ENCODE data around the gene KCTD7. TPM values are rescaled to one million over a fixed set of nuclear protein-coding genes. Genes with fewer than 3 reads are reported as not detected.
"Not testable (repeated sequence)": the region's sequence is repeated elsewhere in the genome, so short reads cannot be mapped to it uniquely, and the experiment has no call there.

KCTD7 gene
- total and polyA plus RNA-seq, 9 donors, result 10.1 to 19.1 (median 18.1) TPM

GRCh38 chr7:66635322-66635981 is 6.8 kb downstream of the KCTD7 start:
- WGBS (ENCODE audit: insufficient coverage), result no CpG with 5 or more reads among the region's 4 CpGs
- DNase-seq; H3K4me3 ChIP-seq (ENCODE audit: low read length); H3K9me3 ChIP-seq (replicated peaks; ENCODE audit: control insufficient read depth, low read depth, low read length); H3K27me3 ChIP-seq (ENCODE audit: control insufficient read depth, insufficient read depth, low read length); H3K27ac ChIP-seq (ENCODE audit: low read length); H3K4me1 ChIP-seq (ENCODE audit: control insufficient read depth, insufficient read depth, low read length): not testable (repeated sequence)
- peaks cover 35% of the 10 kb centered on the region for H3K36me3 ChIP-seq (ENCODE audit: control insufficient read depth, insufficient read depth, low read length)

DNA sequence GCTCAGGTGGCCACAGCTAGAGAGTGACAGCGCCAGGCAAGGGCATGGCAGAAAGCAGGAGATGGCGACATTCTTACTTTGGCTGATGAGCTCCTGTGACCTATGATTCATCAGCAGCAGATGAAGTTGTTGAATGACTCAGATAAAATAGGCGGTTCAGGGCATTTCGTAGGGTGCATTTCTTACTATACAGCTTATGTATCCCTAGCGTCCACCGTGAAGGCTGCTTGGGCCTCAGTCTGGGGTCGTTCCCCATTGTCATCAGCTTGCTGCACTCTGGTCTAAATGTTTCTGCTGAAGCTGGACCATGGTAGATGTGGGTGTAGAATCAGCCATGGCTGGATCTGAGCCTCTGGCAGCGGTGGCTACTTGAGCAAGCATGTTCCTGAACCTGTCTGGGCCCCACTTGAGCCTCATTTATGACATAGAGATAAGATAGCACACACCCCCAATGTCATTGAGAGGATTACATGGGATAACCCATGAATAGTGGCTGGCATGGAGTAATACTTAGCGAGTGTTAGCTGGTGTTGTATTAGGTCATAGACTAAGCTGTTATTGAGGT is 7.4 kb downstream of the KCTD7 start:
- H3K9me3 ChIP-seq (replicated peaks; ENCODE audit: control insufficient read depth, low read depth, low read length); H3K27me3 ChIP-seq (ENCODE audit: control insufficient read depth, insufficient read depth, low read length); H3K4me1 ChIP-seq (ENCODE audit: control insufficient read depth, insufficient read depth, low read length); H3K27ac ChIP-seq (ENCODE audit: low read length); DNase-seq; H3K4me3 ChIP-seq (ENCODE audit: low read length): not testable (repeated sequence)
- H3K36me3 ChIP-seq (ENCODE audit: control insufficient read depth, insufficient read depth, low read length), result peaks cover 41% of the 10 kb centered on the region
- no CpG with 5 or more reads among the region's 9 CpGs for WGBS (ENCODE audit: insufficient coverage)

- 93% methylated on average over 16 of the region's 21 CpGs for WGBS (ENCODE audit: insufficient coverage)
- Histone ChIP-seq H3K4me3 (ENCODE audit: low read length) (no peak overlapping the region), H3K9me3 (replicated peaks; ENCODE audit: control insufficient read depth, low read depth, low read length) (no peaks in the 10 kb centered on the region), H3K27me3 (ENCODE audit: control insufficient read depth, insufficient read depth, low read length) (no peaks in the 10 kb centered on the region), H3K36me3 (ENCODE audit: control insufficient read depth, insufficient read depth, low read length) (peaks cover 61% of the 10 kb centered on the region), H3K27ac (ENCODE audit: low read length) (no peak overlapping the region), H3K4me1 (ENCODE audit: control insufficient read depth, insufficient read depth, low read length) (no peaks in the 10 kb centered on the region)
- DNase-seq, result no peak
Observed at GRCh38 chr7:66638309-66639099, 9.8 kb downstream of the KCTD7 start.

- DNase-seq, result no peak
- Histone ChIP-seq H3K4me3 (ENCODE audit: low read length) (no peak overlapping the region), H3K9me3 (replicated peaks; ENCODE audit: control insufficient read depth, low read depth, low read length) (no peaks in the 10 kb centered on the region), H3K27me3 (ENCODE audit: control insufficient read depth, insufficient read depth, low read length) (no peaks in the 10 kb centered on the region), H3K27ac (ENCODE audit: low read length) (no peak overlapping the region), H3K4me1 (ENCODE audit: control insufficient read depth, insufficient read depth, low read length) (no peaks in the 10 kb centered on the region), H3K36me3 (ENCODE audit: control insufficient read depth, insufficient read depth, low read length) (peaks cover 62% of the 10 kb centered on the region)
- 95% methylated on average over 3 of the region's 3 CpGs for WGBS (ENCODE audit: insufficient coverage)
Observed at GRCh38 chr7:66639773-66640172, 11.1 kb downstream of the KCTD7 start.

DNA sequence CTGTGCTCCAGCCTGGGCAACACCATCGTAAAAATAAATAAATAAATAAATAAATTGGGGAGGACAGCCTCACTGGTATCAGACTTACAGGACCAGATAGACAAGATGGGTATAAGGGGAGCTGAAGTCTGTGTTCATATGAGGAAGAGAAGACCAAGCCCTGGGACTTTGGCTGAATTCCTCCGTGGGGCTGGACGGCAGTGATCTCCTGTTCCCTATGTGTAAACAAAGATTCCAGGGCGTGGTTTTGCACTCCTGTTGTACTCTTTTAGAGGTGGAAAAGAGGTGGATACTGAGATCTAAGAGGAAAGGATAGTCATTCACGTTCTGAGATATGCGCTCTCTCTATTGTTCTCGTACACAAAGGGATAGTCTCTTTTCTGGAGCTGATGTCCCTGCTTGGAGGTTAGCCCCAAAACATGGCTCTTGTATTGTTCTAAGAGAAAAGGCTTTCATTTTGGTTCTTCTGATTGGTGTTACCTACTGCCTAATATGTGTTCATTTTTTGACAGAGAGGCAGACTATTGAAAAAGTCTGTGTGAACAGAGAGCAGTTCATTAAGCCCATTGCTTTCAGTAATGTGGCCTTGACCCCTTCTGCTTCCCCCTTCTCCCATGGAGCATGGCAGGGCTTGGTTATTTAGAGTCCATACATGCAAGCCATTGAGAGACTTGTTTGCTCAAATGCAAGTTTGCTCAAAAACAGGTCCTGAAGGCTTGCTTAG is 12.3 kb downstream of the KCTD7 start:
- Histone ChIP-seq H3K9me3 (replicated peaks; ENCODE audit: control insufficient read depth, low read depth, low read length) (no peaks in the 10 kb centered on the region), H3K27me3 (ENCODE audit: control insufficient read depth, insufficient read depth, low read length) (no peaks in the 10 kb centered on the region), H3K36me3 (ENCODE audit: control insufficient read depth, insufficient read depth, low read length) (peaks cover 64% of the 10 kb centered on the region), H3K27ac (ENCODE audit: low read length) (no peak overlapping the region), H3K4me1 (ENCODE audit: control insufficient read depth, insufficient read depth, low read length) (no peaks in the 10 kb centered on the region), H3K4me3 (ENCODE audit: low read length) (no peak overlapping the region)
- WGBS (ENCODE audit: insufficient coverage), result 95% methylated on average over 6 of the region's 7 CpGs
- DNase-seq, result no peak

DNA sequence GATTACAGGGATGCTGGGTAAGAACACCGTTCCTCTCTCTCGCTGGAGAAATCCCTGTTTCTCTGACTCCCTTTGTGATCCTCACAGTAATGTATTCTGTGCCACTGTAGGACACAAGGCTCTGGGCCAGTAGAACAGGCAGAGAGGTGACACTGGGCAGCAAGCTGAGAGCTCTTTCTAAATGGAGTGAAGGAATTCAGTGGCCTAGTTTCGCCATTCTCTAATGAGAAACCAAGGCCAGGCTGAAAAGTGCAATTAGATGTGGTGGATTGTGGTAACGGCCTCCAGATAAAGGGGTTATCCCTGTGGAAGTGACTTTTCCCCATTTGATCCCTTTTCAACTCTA is 12.8 kb downstream of the KCTD7 start:
- Histone ChIP-seq H3K9me3 (replicated peaks; ENCODE audit: control insufficient read depth, low read depth, low read length) (no peaks in the 10 kb centered on the region), H3K36me3 (ENCODE audit: control insufficient read depth, insufficient read depth, low read length) (peaks cover 66% of the 10 kb centered on the region), H3K4me3 (ENCODE audit: low read length) (no peak overlapping the region), H3K27ac (ENCODE audit: low read length) (no peak overlapping the region), H3K4me1 (ENCODE audit: control insufficient read depth, insufficient read depth, low read length) (no peaks in the 10 kb centered on the region), H3K27me3 (ENCODE audit: control insufficient read depth, insufficient read depth, low read length) (no peaks in the 10 kb centered on the region)
- no peak for DNase-seq
- WGBS (ENCODE audit: insufficient coverage), result 100% methylated on average over 1 of the region's 4 CpGs

DNA sequence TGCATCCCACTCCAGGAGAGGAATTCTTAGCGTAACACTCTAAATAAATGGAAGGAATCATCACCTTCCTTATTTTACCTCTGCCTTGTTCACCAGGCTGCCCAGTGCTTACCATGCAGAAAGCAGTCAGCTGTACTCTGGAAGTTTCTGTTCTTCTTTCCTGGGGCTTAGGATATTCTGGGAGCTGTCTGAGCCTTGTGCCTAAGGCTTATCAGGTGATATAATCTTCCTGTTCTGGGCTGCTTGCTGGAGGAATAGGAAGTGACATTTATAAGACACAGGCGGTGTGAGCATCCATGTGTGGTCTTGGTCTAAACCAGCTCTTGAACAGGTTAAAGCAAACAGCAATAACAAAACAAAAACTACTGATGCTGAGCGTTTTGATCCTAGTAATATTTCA is 13.5 kb downstream of the KCTD7 start:
- H3K36me3 ChIP-seq (ENCODE audit: control insufficient read depth, insufficient read depth, low read length), result peaks cover 69% of the 10 kb centered on the region
- WGBS (ENCODE audit: insufficient coverage), result 100% methylated on average over 1 of the region's 3 CpGs
- peak; percentile 64 for DNase-seq
- H3K27me3 ChIP-seq (ENCODE audit: control insufficient read depth, insufficient read depth, low read length), result no peaks in the 10 kb centered on the region
- no peaks in the 10 kb centered on the region for H3K4me1 ChIP-seq (ENCODE audit: control insufficient read depth, insufficient read depth, low read length)
- no peak overlapping the region for H3K4me3 ChIP-seq (ENCODE audit: low read length)
- no peak overlapping the region for H3K27ac ChIP-seq (ENCODE audit: low read length)
- no peaks in the 10 kb centered on the region for H3K9me3 ChIP-seq (replicated peaks; ENCODE audit: control insufficient read depth, low read depth, low read length)

DNA sequence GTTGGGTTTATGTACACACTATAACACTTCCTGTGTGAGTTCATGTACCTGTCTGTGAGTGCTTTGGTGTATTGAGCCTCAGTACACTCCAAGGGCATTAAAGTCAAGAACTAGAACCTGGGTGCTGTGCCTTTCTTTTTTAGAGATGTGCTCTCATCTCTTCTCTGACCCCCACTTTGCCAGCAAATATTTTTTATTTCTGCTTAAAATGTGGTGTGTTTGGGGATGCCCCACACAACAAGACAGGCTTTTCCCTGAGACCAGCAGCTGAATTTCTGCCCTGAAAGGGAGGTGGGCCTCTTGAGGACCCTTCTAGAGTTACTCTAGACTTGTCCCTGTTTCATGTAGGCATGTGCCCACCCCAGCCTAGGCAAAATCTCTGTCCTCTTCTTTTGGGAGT is 14.3 kb downstream of the KCTD7 start:
- no peaks in the 10 kb centered on the region for H3K4me1 ChIP-seq (ENCODE audit: control insufficient read depth, insufficient read depth, low read length)

GRCh38 chr7:66643395-66643794 is 14.7 kb downstream of the KCTD7 start:
- no peaks in the 10 kb centered on the region for H3K27me3 ChIP-seq (ENCODE audit: control insufficient read depth, insufficient read depth, low read length)
- WGBS (ENCODE audit: insufficient coverage), result 90% methylated on average over 2 of the region's 2 CpGs
- H3K27ac ChIP-seq (ENCODE audit: low read length), result no peak overlapping the region
- no peak for DNase-seq
- H3K36me3 ChIP-seq (ENCODE audit: control insufficient read depth, insufficient read depth, low read length), result peaks cover 67% of the 10 kb centered on the region
- H3K9me3 ChIP-seq (replicated peaks; ENCODE audit: control insufficient read depth, low read depth, low read length), result no peaks in the 10 kb centered on the region
- no peaks in the 10 kb centered on the region for H3K4me1 ChIP-seq (ENCODE audit: control insufficient read depth, insufficient read depth, low read length)
- no peak overlapping the region for H3K4me3 ChIP-seq (ENCODE audit: low read length)

More for the DNA sequence above, 14.3 kb downstream of the KCTD7 start:
- Histone ChIP-seq H3K4me3 (ENCODE audit: low read length) (no peak overlapping the region), H3K9me3 (replicated peaks; ENCODE audit: control insufficient read depth, low read depth, low read length) (no peaks in the 10 kb centered on the region), H3K36me3 (ENCODE audit: control insufficient read depth, insufficient read depth, low read length) (peaks cover 71% of the 10 kb centered on the region), H3K27me3 (ENCODE audit: control insufficient read depth, insufficient read depth, low read length) (no peaks in the 10 kb centered on the region), H3K27ac (ENCODE audit: low read length) (no peak overlapping the region)
- no peak for DNase-seq

- DNase-seq; H3K27me3 ChIP-seq (ENCODE audit: control insufficient read depth, insufficient read depth, low read length); H3K4me3 ChIP-seq (ENCODE audit: low read length); H3K36me3 ChIP-seq (ENCODE audit: control insufficient read depth, insufficient read depth, low read length); H3K9me3 ChIP-seq (replicated peaks; ENCODE audit: control insufficient read depth, low read depth, low read length); H3K27ac ChIP-seq (ENCODE audit: low read length): not testable (repeated sequence)
- H3K4me1 ChIP-seq (ENCODE audit: control insufficient read depth, insufficient read depth, low read length), result peaks cover 11% of the 10 kb centered on the region
- 40% methylated on average over 1 of the region's 6 CpGs for WGBS (ENCODE audit: insufficient coverage)
Observed at GRCh38 chr7:66651026-66651425, 22.3 kb downstream of the KCTD7 start.

All from muscle of leg (tissue), 11 donors.